Mucosa of descending colon (tissue), 3 donors: ENCODE measurements around the gene CTNNA3. TPM values are rescaled to one million over a fixed set of nuclear protein-coding genes. Genes with fewer than 3 reads are reported as not detected.

Experiments used
- ATAC-seq: fragments of 200-7000 bp; cut with Tn5 transposase; one replicate; pipeline ENCODE4 v1.9.1; 2020; ENCODE audit warnings: mild to moderate bottlenecking, moderate library complexity
- DNase-seq, 3 donors: peaks; one replicate each; pipeline ENCODE4 v3.0.0-alpha.2; 2020
- H3K36me3 ChIP-seq: fragments of 200-600 bp; one replicate; pipeline ENCODE4 v1.8.0; 2021; ENCODE audit warnings: low read depth, mild to moderate bottlenecking
- H3K4me1 ChIP-seq: fragments of 200-600 bp; one replicate; pipeline ENCODE4 v1.8.0; 2021; ENCODE audit warnings: low read depth, mild to moderate bottlenecking
- H3K4me3 ChIP-seq: fragments of 200-600 bp; one replicate; pipeline ENCODE4 v1.8.0; 2021; ENCODE audit warnings: mild to moderate bottlenecking
- H3K9me3 ChIP-seq: fragments of 200-600 bp; one replicate; pipeline ENCODE4 v1.8.0; 2021; ENCODE audit warnings: mild to moderate bottlenecking
- CTCF ChIP-seq: fragments of 200-600 bp; IDR thresholded peaks from one replicate; pipeline ENCODE4 v1.8.0; 2022; ENCODE audit warnings: antibody characterized with exemption, mild to moderate bottlenecking
- intact Hi-C, 2 donors: fragments of 100-400 bp; cut with DNase I in 1 of 2; cut with micrococcal nuclease in 1 of 2; formaldehyde crosslinking; loops; one replicate each; pipeline versions ENCODE4 v1.11.0 to v1.11.1; 2022; cut with DNase I, micrococcal nuclease
- total RNA-seq, 3 donors: library from RNA; stranded (reverse); fragmentation: NEBNext Ultra II Directional in 2 of 3; extraction: Animal tissue kit (Norgen Biotek cat#: 25700) in 2 of 3; gene quantifications; one replicate each; pipeline versions ENCODE4 v1.2.1 to v1.2.4, GENCODE V29; 2021 to 2023
- donor health status: DM: no; HTN: no; CAD: no; lungs with moderate emphysema.
- donor health status: DM: no; HTN: no; CAD: no.
- donor health status: DM: no; HTN: yes; CAD: no.

Gene CTNNA3
- total RNA-seq, 3 donors from 2014 or later, result 0.52 to 7.5 (median 0.70) TPM

- no peaks in the 10 kb centered on the region for H3K9me3 ChIP-seq
- H3K36me3 ChIP-seq, result no peaks in the 10 kb centered on the region
- intact Hi-C loops, result no loop called here
- H3K4me1 ChIP-seq, result no peaks in the 10 kb centered on the region
- DNase-seq (no peak), ATAC-seq (no peak)
- no peak for TF ChIP-seq CTCF
- no peak overlapping the region for H3K4me3 ChIP-seq
Observed at GRCh38 chr10:66440568-66440967, 1255.4 kb downstream of the CTNNA3 start.

- intact Hi-C loops, result no loop called here
- ATAC-seq, result no peak
Observed at GRCh38 chr10:66414943-66415342, 1281.1 kb downstream of the CTNNA3 start.

GRCh38 chr10:66405566-66405965, 1290.4 kb downstream of the CTNNA3 start:
- Histone ChIP-seq H3K36me3 (no peaks in the 10 kb centered on the region), H3K4me1 (no peaks in the 10 kb centered on the region), H3K9me3 (no peaks in the 10 kb centered on the region), H3K4me3 (no peak overlapping the region)
- no peak for DNase-seq
- intact Hi-C loops, result no loop called here
- ATAC-seq, result no peak
- no peak for TF ChIP-seq CTCF

More at GRCh38 chr10:66414943-66415342, 1281.1 kb downstream of the CTNNA3 start:
- no peak for TF ChIP-seq CTCF
- DNase-seq, result no peak
- Histone ChIP-seq H3K4me3 (no peak overlapping the region), H3K36me3 (no peaks in the 10 kb centered on the region), H3K4me1 (no peaks in the 10 kb centered on the region), H3K9me3 (no peaks in the 10 kb centered on the region)

- intact Hi-C loops, result no loop called here
- DNase-seq, result no peak
- ATAC-seq, result no peak
Observed at GRCh38 chr10:66398669-66399068, 1297.3 kb downstream of the CTNNA3 start.

GRCh38 chr10:66394342-66395063, 1301.5 kb downstream of the CTNNA3 start:
- DNase-seq (no peak), ATAC-seq (no peak)
- TF ChIP-seq CTCF, result no peak
- Histone ChIP-seq H3K36me3 (no peaks in the 10 kb centered on the region), H3K9me3 (no peaks in the 10 kb centered on the region), H3K4me1 (no peaks in the 10 kb centered on the region), H3K4me3 (no peak overlapping the region)
- intact Hi-C loops, result no loop called here

More at GRCh38 chr10:66398669-66399068, 1297.3 kb downstream of the CTNNA3 start:
- H3K36me3 ChIP-seq, result no peaks in the 10 kb centered on the region
- H3K9me3 ChIP-seq, result no peaks in the 10 kb centered on the region
- no peaks in the 10 kb centered on the region for H3K4me1 ChIP-seq
- H3K4me3 ChIP-seq, result no peak overlapping the region
- TF ChIP-seq CTCF, result no peak
